Measurements from ENCODE around the gene B4GALT7.

GRCh38 chr5:177592905-177593304 is 7.0 kb upstream of the B4GALT7 start:
- TF ChIP-seq, protein P1, sequence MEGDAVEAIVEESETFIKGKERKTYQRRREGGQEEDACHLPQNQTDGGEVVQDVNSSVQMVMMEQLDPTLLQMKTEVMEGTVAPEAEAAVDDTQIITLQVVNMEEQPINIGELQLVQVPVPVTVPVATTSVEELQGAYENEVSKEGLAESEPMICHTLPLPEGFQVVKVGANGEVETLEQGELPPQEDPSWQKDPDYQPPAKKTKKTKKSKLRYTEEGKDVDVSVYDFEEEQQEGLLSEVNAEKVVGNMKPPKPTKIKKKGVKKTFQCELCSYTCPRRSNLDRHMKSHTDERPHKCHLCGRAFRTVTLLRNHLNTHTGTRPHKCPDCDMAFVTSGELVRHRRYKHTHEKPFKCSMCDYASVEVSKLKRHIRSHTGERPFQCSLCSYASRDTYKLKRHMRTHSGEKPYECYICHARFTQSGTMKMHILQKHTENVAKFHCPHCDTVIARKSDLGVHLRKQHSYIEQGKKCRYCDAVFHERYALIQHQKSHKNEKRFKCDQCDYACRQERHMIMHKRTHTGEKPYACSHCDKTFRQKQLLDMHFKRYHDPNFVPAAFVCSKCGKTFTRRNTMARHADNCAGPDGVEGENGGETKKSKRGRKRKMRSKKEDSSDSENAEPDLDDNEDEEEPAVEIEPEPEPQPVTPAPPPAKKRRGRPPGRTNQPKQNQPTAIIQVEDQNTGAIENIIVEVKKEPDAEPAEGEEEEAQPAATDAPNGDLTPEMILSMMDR (IDR thresholded peaks at IDR 0.05): no peak
- no peak for TF ChIP-seq EZH2 (IDR thresholded peaks at IDR 0.05)
- TF ChIP-seq EZH2phosphoT487 (IDR thresholded peaks at IDR 0.05): no peak

All from neural progenitor cell (in vitro differentiated cells).